Embryonic facial prominence (tissue), 1 donor: ENCODE results near the gene CLCN3.
"Not testable (repeated sequence)": the region's sequence is repeated elsewhere in the genome, so short reads cannot be mapped to it uniquely, and the experiment has no call there.

Experiments
- DNase-seq: peaks from one replicate; pipeline ENCODE4 v3.0.0-alpha.2; 2016; ENCODE audit errors: extremely low spot score

Gene CLCN3

DNA sequence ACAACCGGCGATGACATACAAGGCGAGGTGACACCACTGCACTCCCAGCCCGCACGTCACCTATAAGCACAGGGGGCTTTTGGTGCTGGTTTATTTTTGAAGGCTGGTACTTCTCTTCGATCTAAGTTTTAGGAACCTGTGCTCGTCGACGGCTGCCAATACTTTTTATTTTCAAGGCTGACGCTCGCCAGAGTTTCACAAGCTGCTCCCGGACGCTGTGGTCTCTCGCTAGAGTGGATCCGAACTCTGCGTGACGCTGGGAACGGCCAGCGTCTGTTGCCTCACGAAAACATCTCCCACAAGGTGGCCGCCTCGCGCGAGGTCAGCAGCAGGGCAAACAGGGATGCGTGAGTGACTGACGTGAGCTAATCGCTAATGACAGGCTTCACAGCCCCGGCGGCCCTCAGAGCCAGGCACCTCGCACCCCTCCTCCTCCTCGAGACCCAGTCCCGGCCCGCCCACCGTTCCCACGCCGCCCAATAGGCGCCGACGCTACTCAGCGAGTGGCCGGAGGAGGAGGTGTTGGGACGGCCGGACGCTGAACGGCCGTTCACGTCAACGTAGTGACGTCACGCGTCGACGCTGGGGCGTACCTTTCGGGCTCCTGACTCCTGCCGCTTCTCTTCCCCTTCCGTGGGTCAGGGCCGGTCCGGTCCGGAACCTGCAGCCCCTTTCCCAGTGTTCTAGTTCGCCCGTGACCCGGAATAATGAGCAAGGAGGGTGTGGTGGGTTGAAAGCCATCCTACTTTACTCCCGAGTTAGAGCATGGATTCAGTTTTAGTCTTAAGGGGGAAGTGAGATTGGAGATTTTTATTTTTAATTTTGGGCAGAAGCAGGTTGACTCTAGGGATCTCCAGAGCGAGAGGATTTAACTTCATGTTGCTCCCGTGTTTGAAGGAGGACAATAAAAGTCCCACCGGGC lies at the start of gene CLCN3:
TSS of gene CLCN3 (plus strand) at position 621 of the 922 bp plus-strand sequence. CDS start 15,351 bp downstream, outside the sequence.
- peak; percentile 88 for DNase-seq

- DNase-seq = not testable (repeated sequence)
These were observed 49.4 kb upstream of the CLCN3 start for GRCh38 chr4:169571012-169571411.

GRCh38 chr4:169571435-169571834 lies 48.9 kb upstream of the CLCN3 start:
- no peak for DNase-seq

GRCh38 chr4:169573889-169574288 lies 46.5 kb upstream of the CLCN3 start:
- no peak for DNase-seq

- no peak for DNase-seq
These were observed 38.2 kb upstream of the CLCN3 start for GRCh38 chr4:169582203-169582602.

DNA sequence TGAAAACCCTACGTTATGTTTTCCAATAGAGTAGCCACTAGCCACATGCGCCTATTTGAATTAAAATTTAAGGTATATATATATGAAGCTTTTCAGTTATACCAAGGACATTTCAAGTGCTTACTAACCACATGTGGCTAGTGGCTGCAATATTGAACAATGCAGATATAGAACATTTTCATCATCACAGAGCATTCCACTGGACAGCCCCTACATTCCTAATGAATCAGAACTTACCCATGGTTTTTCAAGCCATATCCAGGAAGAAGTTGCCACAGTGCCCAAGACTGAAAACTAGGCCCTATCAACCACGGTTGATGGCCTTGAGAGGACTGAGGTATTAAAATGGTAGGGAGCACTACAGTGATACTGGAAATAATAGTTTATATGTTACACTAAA lies 37.7 kb upstream of the CLCN3 start:
- DNase-seq = no peak

DNA sequence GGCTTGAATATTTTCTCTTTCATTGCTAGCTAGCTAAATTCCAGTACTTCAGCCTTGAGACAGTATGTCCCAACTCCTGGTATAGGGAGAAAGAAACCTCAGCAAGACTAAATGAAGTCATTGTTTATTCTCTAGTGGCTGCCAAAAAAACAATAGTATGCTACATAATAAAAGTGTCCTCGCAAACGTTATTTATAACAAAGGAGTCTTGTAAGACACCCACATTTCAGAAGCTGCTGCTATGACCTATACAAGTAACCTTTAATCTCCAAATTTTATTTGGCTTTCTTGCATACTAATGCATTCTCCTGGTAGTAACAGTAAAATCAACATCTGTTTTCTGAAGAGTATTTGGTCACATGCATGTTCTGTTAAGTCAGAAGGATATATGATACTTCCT lies 36.8 kb upstream of the CLCN3 start:
- no peak for DNase-seq

- DNase-seq = no peak
These were observed 27.3 kb upstream of the CLCN3 start for GRCh38 chr4:169593050-169593560.

GRCh38 chr4:169594560-169595195 lies 25.7 kb upstream of the CLCN3 start:
- DNase-seq = no peak

GRCh38 chr4:169601016-169601771 lies 19.2 kb upstream of the CLCN3 start:
- no peak for DNase-seq

GRCh38 chr4:169603312-169603711 lies 17.1 kb upstream of the CLCN3 start:
- no peak for DNase-seq

DNA sequence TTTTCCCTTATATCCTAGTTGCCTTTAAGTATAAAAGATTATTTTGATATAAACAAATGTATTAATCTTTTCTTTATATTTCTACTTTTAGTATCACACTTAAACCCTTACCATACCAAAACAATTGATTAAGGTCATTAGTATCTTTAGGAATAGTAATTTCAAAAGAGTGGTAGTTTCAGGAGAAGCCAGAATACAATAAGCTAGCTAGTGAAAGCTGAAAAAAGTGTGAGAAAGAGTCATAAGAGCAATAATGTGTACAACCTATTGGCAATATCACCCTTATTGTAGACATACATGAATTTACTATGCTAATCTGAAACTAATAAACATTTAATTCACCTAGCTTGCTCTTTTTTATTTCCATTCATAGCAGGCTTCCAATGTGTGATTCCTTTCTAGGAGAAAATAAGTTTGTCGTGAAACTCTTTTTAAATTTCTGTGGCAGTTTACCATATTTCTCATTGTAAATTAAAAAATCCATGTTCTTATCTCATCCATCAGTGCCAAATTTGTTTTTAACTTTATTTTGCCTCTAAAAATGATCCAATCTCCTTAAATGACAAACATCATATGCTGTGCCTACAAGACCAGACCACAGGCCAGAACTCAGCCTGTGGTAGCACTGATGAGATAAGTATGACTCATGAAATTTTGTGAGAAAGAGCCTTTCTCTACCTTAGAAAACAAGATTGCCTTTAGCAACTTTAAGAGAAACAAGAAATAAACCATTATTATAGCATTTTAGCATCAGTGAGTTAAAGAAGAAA lies 16.1 kb upstream of the CLCN3 start:
- DNase-seq = no peak

GRCh38 chr4:169604903-169605331 lies 15.5 kb upstream of the CLCN3 start:
- no peak for DNase-seq

DNA sequence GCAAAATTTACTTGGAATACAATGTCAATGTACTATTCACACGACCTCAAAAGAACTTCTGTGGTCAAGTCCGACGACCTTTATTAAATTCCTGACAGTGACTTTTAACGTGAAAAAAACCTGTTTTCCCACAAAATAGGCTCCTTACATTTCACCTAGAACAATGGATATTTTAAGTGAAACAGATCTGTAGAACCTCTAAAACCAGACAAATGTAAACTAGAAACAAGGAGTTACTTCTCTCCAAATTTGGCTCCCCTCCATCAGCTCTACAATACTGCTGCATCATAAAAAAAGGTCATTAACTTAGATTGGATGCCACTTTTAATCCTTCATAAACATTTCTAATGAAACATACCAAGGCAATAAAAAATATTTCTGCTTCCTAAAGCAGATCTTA lies 9.2 kb upstream of the CLCN3 start:
- no peak for DNase-seq

- DNase-seq = peak; percentile 89
These were observed 8.1 kb upstream of the CLCN3 start, which contains the start of gene NEK1 for GRCh38 chr4:169611991-169612870. NEK1 (minus strand) TSS chr4:169612583; CDS start chr4:169602630, 9,953 bp downstream.

DNA sequence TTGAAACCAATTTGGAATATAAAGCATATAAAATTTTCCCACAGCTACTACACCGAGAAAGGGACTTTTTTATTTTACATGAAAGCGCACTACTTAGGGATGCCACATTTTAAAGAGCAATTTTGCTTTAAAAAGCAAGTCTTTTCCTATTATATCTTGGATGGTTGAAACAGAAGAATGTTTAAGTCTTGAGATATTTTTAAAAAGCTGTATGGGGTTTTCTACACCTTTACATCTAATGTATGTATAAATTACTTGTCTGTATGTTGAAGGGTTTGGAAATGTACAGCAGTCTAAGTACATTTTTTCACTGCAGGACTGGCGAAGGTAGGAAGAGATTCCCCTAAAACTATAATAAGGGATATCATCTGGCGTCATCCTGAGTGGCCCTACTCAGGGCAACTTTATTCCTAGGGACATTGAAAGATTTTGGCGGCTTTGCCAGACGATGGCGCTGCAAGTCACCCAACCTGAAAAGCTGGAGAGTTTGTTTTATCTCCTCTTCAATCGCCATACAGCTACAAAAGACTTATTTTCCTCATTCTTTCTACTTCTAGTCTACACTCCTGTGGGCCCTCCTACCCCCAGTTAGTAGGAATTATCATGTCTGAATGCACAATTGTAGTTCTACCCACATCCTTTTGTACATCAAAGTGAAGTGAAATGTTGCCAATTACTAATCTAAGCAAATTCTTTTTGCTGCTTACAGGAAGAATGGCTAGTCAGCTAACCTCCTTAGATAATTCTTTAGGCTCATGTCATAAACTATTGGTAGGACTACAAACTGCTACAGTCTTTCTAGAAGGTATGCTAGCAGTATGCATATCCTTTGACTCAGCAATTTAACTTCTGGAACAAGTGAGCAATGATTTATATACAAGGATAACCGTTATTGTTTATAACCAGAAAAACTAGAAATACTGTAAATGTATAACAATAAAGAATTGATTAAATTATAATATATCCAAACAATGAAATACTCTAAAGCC lies 7.2 kb upstream of the CLCN3 start:
- peak; percentile 62 for DNase-seq

DNA sequence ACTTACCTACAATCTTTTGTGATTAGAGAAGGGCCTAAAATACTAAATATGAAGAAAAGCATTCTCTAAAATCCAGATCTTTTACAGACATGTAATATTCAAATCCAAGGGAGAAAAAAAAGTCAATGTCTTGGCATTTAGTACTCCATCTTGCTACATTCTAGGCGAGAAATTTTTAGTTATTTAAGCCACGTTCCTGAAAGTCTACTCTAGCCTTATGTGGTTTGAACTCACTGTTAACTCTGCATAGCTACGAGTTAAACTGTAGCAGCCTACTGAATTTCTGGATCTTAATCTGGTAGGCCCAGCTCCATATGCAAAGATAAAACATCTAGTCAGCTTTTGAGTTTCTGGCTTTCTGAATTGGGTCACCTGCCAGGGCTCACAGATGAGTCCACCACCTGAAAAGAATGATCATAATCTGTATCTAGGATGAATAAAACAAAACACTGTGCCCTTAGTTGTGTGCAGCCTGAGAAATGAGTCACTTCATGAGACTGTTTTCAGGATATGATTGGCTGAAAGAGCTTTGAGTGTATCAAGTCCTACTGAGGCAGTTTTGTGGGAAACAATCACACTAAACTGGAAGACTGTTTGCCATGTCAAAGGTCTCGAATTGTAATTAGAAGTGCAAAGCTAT lies 4.8 kb upstream of the CLCN3 start:
- DNase-seq = no peak

DNA sequence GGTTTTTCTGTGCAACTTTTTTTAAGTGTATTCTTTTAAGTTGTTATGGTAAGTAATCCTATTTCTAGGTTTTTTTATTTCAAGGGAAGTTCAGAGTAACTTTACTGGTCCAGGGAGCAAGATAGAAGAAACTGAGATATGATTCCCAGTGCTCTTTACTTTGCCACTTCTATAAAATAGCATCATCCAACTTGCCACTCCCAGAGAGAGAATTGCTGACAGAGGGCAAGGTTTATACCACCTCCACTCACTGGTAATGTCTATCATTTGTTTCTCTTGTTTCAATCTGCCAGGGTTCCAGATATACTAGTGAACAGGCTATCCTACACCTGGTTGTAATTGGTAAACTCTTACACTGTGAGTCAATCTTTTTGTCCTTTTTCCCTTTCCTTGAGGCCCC lies 3.5 kb upstream of the CLCN3 start:
- DNase-seq = no peak
